ENCODE measurements around the gene TEKT2. TPM values are rescaled to one million over a fixed set of nuclear protein-coding genes. Genes with fewer than 3 reads are reported as not detected.

Gene TEKT2
- total RNA-seq, 1 experiment from 2014 or later: 0.20 TPM

DNA sequence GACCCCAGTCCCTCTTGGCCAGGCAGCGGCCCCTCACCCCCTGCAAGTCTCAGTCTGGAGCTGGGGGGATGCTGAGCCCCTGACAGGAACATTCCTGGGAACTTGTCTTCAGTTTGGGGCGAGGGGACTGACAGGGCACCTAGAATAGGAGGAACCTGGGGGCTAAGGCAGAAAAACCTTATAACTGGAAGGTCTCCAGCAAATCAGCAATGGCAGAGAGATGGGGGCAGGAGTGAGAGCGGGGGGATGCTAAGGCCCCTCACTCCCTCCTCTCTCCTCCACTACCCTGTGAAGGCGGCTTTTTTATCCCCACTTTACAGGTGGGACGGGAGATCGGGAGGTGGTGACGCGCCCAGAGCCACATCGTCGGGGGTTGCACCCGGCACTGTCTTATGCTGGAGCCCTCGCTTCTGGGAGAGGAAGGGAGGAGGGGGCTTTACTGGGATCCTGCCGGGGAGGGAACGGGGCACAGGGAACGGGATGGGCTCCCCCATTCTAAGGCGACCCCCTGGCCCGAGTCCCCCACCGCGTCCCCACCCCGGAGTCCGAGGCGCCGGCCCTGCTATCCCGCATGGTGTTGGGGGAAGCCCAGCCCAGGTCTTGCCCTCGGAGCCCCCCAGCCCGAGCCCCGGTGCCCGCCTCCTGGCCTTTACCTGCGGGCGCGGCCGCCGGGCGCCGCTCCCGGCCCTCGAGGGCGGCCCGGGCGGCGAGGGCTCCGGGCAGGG is 40.7 kb downstream of the TEKT2 start:
- Histone ChIP-seq H2BK20ac (ENCODE audit: low read depth, low read length, poor library complexity, severe bottlenecking) (no peak overlapping the region), H3K9me3 (ENCODE audit: control insufficient read depth, low read depth, low read length) (no peaks in the 10 kb centered on the region), H3K79me2 (ENCODE audit: insufficient read depth, low read length) (no peaks in the 10 kb centered on the region), H2AK5ac (ENCODE audit: insufficient read length, low read length) (no peak overlapping the region), H2BK12ac (ENCODE audit: insufficient read length, low read depth, low read length) (no peak overlapping the region), H3K14ac (ENCODE audit: insufficient read depth, low read length) (no peak overlapping the region; the same call in 1 of the 2 replicates), H4K20me1 (ENCODE audit: control insufficient read depth, insufficient read depth, insufficient read length) (no peaks in the 10 kb centered on the region), H3K4ac (ENCODE audit: low read depth, low read length) (no peak overlapping the region), H3K23ac (ENCODE audit: insufficient read length, low read depth, low read length) (no peak overlapping the region), H3K27ac (ENCODE audit: insufficient read length, low read depth, low read length) (no peak overlapping the region), H2BK5ac (ENCODE audit: insufficient read length, low read length) (no peak overlapping the region), H3K4me2 (ENCODE audit: insufficient read depth, insufficient read length, low read length) (peak overlapping the region; percentile 15), H2BK120ac (ENCODE audit: low read depth, low read length, poor library complexity, severe bottlenecking) (no peak overlapping the region), H4K5ac (ENCODE audit: insufficient read length, low read depth, low read length) (no peak overlapping the region), H3K23me2 (ENCODE audit: insufficient read length, low read depth, low read length, poor library complexity, severe bottlenecking) (peaks cover 2% of the 10 kb centered on the region), H4K91ac (ENCODE audit: insufficient read length, low read depth, low read length) (no peak overlapping the region), H2AFZ (ENCODE audit: low read length) (no peak overlapping the region), H3K27me3 (ENCODE audit: insufficient read depth, low read length) (peaks cover 17% of the 10 kb centered on the region; the same call in 1 of the 2 replicates), H3K56ac (ENCODE audit: insufficient read length, low read depth, low read length) (no peak overlapping the region), H3K4me1 (ENCODE audit: insufficient read depth, low read length) (peaks cover 2% of the 10 kb centered on the region; the same call in 1 of the 2 replicates), H3T11ph (ENCODE audit: low read length) (no peak overlapping the region), H3K18ac (ENCODE audit: insufficient read length, low read depth, low read length) (no peak overlapping the region), H3K9ac (ENCODE audit: extremely low read depth, insufficient read length, low read length) (no peak overlapping the region), H3K79me1 (ENCODE audit: insufficient read depth, low read depth, low read length, poor library complexity, severe bottlenecking) (no peaks in the 10 kb centered on the region), H4K8ac (replicated peaks; ENCODE audit: insufficient read length, low read depth, low read length) (no peak overlapping the region), H2BK15ac (ENCODE audit: low read depth, low read length) (no peak overlapping the region)
- Mint-ChIP-seq H3K36me3 (ENCODE audit: insufficient read depth in 1 of 3, low read depth in 3 of 3) (no peaks in the 10 kb centered on the region), H3K4me1 (peaks cover 13 to 18% of the 10 kb centered on the region in 2 experiments), H3K27me3 (ENCODE audit: low read depth) (peaks cover 49% of the 10 kb centered on the region), H3K9me3 (no peaks in the 10 kb centered on the region; a peak in 1 of 5 replicates), H3K27ac (no peak overlapping the region), H3K4me3 (peak overlapping the region; percentile 58 to 81)
- TF ChIP-seq, protein P1, sequence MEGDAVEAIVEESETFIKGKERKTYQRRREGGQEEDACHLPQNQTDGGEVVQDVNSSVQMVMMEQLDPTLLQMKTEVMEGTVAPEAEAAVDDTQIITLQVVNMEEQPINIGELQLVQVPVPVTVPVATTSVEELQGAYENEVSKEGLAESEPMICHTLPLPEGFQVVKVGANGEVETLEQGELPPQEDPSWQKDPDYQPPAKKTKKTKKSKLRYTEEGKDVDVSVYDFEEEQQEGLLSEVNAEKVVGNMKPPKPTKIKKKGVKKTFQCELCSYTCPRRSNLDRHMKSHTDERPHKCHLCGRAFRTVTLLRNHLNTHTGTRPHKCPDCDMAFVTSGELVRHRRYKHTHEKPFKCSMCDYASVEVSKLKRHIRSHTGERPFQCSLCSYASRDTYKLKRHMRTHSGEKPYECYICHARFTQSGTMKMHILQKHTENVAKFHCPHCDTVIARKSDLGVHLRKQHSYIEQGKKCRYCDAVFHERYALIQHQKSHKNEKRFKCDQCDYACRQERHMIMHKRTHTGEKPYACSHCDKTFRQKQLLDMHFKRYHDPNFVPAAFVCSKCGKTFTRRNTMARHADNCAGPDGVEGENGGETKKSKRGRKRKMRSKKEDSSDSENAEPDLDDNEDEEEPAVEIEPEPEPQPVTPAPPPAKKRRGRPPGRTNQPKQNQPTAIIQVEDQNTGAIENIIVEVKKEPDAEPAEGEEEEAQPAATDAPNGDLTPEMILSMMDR (conservative IDR thresholded peaks at IDR 0.05): no peak
- DNase-seq: no peak
- no CpG with 5 or more reads among the region's 42 CpGs for WGBS (ENCODE audit: extremely low coverage, insufficient read length, low lambda C conversion rate)

Data from H9 (cell line).